Measurements from ENCODE around the gene EFEMP1.
"Not testable (repeated sequence)": the region's sequence is repeated elsewhere in the genome, so short reads cannot be mapped to it uniquely, and the experiment has no call there.

EFEMP1 gene

GRCh38 chr2:55827855-55828254, 95.7 kb downstream of the EFEMP1 start:
- DNase-seq (ENCODE audit: low spot score) = no peak

GRCh38 chr2:55827428-55827827, 96.2 kb downstream of the EFEMP1 start:
- DNase-seq (ENCODE audit: low spot score) = not testable (repeated sequence)

GRCh38 chr2:55826246-55826645, 97.3 kb downstream of the EFEMP1 start:
- no peak for DNase-seq (ENCODE audit: low spot score)

GRCh38 chr2:55824551-55825096, 99.0 kb downstream of the EFEMP1 start:
- DNase-seq (ENCODE audit: low spot score) = no peak
